GM21381 (cell line): ENCODE results near the gene SNAP91.
"Not testable (repeated sequence)": the region's sequence is repeated elsewhere in the genome, so short reads cannot be mapped to it uniquely, and the experiment has no call there.

Source experiments
- ATAC-seq: cut with Tn5 transposase; IDR thresholded peaks from one replicate; pipeline ENCODE4 v1.9.1; 2021; ENCODE audit warnings: mild to moderate bottlenecking, moderate library complexity; ENCODE audit not compliant: unreplicated experiment

The SNAP91 gene, protein sequence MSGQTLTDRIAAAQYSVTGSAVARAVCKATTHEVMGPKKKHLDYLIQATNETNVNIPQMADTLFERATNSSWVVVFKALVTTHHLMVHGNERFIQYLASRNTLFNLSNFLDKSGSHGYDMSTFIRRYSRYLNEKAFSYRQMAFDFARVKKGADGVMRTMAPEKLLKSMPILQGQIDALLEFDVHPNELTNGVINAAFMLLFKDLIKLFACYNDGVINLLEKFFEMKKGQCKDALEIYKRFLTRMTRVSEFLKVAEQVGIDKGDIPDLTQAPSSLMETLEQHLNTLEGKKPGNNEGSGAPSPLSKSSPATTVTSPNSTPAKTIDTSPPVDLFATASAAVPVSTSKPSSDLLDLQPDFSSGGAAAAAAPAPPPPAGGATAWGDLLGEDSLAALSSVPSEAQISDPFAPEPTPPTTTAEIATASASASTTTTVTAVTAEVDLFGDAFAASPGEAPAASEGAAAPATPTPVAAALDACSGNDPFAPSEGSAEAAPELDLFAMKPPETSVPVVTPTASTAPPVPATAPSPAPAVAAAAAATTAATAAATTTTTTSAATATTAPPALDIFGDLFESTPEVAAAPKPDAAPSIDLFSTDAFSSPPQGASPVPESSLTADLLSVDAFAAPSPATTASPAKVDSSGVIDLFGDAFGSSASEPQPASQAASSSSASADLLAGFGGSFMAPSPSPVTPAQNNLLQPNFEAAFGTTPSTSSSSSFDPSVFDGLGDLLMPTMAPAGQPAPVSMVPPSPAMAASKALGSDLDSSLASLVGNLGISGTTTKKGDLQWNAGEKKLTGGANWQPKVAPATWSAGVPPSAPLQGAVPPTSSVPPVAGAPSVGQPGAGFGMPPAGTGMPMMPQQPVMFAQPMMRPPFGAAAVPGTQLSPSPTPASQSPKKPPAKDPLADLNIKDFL

DNA sequence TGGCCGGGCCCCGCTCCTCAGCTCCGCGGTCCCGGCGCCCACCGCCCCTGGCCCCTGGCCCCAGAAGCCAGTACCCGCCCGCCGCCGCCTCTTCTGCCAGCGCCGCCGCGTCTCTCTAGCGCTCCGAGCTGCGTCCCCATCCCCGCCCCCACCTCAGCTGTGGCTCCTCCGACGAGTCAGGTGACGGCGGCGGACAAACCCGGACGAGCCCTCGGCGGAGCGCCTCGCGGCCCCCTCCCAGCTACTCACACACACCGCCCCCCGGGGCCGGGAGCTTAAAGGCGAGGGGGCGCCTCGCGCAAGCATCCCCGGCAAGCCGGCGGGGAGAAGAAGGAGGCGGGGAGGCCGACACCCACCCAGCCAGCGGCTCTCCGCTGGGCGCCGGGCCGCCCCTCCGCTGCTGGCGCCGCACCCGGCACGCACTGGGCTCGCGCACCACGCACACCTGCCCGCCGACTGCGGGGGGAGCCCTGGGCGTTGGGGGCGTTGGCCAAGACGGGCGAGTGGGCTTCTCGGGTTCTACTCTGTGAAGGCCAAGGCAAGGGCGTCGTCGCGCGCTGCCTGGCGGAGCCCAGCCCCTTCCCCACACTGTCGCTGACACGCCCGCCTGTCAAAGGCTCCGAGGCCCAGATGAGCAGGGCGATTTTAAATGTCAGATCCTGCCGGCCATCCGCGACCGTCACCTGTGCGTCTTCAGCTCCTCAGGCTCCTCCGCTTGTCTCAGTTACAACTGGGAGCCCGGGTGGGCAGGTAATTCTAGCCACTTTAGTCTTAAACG is at the start of gene SNAP91:
Gene SNAP91, minus strand, starts transcription at position 132 of the 778 bp plus-strand sequence. CDS start 1,174 bp downstream, outside the sequence.
- no peak for ATAC-seq

DNA sequence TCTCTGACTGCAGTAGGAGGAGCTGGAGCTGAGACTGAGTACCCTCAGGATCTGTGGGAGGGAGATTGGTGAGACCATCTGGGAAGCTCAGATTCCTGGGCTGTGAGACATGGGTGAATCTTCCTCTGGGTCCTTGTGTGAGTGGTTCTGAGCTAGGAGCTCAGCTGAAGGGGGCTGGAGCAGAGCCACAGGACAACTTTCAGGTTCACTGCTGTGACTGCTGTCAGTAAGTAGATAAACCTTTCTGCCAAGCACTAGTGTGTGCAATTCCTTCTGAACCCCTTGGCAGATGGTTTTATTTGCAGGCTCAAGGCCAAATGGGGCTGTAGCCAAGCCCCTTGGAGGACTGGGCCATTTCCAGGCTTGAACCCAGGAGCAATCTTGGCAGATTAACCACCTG is 49.6 kb upstream of the SNAP91 start:
- ATAC-seq: no peak

DNA sequence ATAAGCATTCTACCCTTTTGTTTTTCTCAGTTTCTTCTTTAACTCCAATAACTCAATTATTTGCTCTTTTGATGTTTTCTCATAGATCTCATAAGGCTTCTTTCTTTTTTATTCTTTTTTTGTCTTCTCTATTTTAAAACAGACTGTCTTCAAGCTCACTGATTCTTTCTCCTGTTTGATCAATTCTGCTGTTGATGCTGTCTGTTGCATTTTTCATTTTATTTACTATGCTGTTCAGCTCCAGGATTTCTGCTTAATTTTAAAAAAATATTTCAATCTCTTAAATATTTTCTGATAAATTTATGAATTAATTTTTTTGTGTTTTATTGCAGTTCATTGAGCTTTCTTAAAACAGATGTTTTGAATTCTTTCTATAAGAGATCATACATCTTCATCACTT is 48.1 kb upstream of the SNAP91 start:
- no peak for ATAC-seq

DNA sequence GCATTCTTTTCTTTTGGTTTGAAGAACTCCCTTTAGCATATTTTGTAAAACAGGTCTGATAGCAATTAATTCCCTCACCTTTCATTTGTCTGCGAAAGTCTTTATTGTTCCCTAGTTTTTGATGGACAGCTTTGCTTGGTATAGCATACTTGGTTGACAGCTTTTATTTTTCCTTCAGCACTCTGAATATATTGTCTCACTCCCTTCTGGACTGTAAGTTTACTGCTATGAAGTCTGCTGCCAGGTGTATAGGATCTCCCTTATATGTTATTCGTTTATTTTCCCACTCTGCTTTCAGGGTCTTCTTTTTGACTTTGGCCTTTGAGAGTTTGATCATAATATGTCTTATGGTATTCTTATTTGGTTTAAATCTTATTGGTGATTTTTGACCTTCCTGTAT is 47.7 kb upstream of the SNAP91 start:
- no peak for ATAC-seq

DNA sequence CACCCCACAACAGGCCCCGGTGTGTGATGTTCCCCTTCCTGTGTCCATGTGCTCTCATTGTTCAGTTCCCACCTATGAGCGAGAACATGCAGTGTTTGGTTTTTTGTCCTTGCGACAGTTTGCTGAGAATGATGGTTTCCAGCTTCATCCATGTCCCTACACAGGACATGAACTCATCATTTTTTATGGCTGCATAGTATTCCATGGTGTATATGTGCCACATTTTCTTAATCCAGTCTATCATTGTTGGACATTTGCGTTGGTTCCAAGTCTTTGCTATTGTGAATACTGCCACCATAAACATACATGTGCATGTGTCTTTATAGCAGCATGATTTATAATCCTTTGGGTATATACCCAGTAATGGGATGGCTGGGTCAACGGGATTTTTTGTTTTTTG is 43.5 kb upstream of the SNAP91 start:
- ATAC-seq: not testable (repeated sequence)

DNA sequence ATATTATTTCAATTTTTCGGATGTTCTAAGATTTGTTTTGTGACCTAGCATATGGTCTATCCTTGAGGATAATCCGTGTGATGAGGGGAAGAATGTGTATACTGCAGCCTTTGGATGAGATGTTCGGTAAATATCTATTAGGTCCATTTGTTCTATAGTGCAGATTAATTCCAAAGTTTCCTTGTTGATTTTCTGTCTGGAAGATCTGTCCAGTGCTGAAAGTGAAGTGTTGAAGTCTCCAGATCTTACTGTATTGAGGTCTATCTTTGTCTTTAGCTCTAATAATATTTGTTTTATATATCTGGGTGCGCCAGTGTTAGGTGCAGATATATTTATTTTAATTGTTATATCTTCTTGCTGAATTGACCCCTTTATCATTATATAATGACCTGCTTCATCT is 32.2 kb upstream of the SNAP91 start:
- no peak for ATAC-seq

DNA sequence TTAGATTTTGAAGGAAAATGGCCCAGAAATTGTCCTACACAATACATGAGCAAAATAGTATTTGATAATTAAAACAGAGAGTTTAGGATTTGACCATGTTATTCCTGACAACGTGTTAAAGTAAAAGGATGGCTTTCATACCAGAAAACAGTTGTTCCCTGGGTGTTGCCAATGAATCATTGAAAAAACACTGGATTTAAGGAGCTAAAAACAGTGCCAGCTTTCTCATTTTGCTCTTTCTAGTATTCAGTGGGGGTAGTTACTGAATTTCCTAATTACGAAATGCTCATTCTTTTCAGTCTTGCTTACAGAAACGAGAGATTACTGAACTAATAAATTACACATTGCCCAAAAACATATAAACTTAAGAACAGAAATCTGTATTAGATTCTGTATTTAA is 26.6 kb upstream of the SNAP91 start:
- ATAC-seq: no peak

DNA sequence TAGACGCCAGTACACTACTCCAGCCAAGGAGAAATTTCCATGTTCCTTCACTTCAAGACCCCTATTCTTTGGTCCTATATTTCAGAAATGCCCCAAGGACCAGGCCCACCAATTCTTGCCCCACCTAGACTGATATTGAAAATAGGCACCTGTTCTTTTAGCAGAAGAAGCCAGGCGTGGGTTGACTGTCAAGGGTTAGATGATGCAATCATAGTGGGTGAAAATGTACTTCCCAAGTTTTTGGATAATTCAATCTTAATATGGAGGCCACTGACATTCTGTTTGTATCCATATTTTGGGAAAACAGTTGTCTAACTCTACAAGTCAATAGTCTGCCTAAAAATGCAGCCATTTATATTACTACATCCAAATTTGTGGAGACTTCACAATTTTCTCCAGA is 21.0 kb upstream of the SNAP91 start:
- ATAC-seq: no peak

DNA sequence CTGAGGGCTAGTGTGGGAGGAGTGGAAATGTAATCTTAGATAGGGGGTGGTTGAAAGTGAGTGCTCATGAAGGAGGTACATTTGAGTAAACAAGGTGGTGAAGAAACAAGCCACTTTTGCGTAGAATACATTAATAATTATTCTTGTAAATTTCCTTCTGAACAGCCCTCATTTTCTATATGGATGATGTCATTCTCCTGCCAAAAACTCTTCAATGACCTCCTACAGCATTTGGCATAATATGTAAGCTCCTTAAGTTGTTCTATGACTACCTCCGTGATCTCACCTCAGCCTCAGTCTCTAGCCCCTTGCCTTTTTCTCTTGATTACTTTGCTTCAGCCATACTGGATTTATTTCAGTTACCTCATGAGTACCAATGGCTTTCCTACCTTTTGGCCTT is 14.0 kb upstream of the SNAP91 start:
- ATAC-seq: no peak

DNA sequence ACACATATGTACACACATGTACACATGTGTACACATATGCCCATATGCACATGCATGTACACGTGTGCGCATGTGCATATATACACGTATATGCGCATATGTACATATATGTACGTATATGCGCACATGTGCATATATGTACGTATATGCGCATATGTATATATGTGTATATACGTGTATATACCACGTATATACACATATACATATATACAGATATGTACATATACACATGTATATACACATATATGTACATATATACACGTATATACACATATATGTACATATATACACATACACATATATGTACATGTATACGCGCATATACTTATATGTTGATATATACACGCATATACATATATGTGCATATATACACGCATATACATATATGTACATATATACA is 8.9 kb upstream of the SNAP91 start:
- no peak for ATAC-seq

DNA sequence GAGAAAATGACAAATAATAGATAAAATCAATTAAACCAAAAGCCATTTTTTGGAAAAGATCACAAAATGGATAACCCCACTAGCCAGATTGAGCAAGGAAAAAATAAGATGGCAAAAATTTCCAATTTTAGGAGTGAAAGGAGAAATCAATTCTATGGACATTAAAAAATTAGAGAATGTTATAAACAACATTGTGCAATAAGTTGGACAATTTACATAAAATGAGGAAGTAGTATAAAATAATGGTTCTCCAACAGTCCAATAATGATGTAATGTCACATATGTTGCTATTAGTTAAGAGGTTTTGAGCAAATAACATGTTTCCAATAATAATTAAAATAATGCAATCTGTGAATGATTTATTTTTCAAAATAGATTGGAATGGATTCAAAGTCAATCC is 3.1 kb upstream of the SNAP91 start:
- no peak for ATAC-seq

DNA sequence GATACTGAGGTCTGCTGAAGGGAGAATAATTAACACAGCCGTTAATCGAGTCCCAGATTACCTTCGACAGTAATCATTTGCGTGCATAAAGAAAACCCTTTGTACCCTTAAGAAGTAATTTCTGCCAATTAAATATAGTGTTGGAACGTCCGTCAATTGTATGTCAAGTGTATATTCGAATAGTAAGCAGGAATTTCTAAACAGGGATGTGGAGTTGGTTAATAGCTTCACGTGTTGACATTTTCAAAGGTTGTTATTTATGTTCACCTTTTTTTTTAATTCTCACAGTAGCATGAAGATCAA is 798 bp upstream of the SNAP91 start:
- ATAC-seq: no peak

DNA sequence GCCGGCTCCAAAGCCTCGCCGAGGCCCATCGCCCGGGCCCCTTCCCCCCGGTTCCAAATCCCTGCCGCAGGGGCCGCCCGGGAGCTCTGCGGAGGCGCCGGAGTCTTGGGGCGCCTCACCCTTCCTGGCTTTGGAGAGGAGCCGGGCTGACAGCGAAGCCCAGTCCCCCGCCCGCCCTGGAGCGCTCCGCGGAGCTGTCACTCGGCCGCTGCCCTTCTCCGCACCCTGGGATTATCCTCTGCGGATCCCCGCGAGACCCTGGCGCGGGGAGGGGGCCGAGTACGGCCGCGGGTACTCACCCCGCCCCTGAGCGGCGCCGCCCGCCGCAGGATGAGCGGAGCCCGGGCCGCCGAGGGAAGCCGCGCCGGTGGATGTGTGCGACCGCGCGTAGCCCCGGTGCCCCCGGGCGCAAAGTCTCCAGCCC is 343 bp downstream of the SNAP91 start:
- ATAC-seq: no peak

DNA sequence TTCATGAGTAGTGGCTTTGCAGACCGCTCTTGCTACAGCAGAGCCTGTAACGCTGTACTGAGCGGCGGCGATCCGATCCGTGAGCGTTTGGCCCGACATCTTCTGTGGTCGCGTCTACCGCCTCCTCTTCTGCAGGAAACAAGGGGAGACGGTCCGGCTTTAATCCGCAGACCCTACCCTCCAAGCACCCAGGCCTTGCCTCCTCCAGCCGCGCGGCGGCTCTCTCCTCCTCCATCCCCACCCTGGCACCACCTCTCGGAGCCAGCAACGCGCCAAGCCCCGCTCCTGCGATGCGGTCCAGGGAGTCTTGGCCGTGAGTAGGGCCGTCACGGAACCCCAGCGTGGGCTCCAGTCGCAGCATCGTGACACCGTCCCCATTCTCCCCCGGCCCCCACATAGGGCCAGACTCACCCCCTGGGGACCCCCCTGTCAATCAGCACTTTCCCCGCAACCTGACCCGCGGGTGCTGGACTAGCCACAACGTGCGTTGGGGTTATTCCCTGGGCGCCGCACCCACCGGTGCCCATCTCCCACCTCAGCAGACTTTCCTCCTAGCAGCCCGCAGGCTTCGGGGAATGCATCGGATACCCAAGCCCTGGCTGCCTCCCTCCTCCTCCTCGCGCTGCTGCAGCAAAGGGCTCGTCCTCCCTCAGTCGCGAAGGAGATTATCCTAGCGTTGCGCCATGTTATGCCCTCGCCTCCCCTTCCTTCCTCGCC is 914 bp downstream of the SNAP91 start:
- ATAC-seq: no peak

DNA sequence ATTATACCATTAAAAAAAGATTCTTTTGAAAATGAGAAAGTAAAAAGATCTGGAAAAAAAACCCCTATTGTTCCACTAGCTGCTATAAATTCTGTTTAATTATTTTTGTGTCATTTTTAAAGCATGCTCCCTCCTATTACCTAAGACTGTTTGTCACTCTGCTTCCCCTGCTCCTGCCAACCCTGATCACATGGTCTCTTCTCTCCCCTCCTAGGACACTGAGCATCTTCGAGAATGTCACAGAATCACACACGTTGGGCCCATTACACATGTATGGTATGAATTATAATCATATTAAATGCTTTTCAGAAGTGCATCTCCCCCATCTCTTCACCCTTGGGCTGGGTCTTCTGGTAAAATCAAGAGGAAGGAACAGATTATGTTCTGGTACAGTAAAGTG is 6.2 kb downstream of the SNAP91 start:
- ATAC-seq: no peak

DNA sequence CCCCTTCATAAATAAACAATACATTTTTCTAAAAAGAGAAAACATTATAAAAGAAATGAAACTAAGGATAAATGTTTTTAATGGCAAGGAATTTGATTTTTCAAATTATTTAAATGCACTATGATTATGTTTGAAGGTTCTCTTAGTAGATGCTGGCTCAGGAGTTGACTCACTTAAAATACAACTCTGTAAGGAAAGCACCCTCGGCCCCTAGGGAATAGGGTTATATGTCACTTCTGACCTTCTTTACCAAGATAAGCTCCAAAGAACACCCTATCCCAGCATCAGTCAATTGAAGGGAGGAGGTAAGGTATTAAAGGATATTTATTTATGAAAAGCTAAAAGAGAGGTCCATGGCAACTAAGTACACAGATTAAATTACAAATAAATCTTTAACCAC is 6.8 kb downstream of the SNAP91 start:
- no peak for ATAC-seq

DNA sequence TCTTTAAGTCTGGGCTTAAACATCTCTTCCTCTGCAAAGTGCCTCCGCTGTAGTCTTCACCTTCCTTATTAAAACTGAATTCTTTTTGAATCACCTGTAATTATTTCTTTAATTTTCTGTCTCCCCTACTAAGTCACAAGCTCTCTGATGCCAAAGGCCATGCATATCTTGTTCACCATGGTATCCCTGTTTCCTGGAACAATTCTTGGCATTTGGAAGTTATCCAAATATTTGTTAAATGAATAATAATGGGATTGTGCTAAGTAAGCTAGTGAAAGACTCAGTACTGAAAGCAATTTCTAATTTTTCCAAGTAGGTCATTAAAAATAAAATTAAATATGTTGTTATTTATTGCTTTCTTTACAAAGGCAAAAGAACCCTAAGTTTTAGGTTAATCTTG is 12.2 kb downstream of the SNAP91 start:
- no peak for ATAC-seq

DNA sequence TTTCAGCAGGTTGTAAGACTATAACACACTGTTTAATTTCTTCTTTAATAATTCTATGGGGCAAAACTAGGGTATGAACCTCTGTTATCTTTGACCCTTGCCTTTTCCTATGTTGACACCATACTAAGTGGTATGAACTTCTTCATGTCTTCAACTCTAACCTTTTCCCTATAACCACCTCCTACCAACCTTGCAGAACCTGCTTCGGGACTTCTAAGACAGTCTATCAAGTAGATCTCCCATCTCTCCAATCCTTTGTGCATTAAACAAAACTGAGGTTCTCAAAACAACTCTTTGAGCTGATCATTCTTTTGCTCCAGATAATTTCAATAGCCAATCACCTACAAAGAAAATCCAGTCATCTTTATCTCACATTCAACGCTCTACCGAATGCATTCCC is 23.4 kb downstream of the SNAP91 start:
- no peak for ATAC-seq

DNA sequence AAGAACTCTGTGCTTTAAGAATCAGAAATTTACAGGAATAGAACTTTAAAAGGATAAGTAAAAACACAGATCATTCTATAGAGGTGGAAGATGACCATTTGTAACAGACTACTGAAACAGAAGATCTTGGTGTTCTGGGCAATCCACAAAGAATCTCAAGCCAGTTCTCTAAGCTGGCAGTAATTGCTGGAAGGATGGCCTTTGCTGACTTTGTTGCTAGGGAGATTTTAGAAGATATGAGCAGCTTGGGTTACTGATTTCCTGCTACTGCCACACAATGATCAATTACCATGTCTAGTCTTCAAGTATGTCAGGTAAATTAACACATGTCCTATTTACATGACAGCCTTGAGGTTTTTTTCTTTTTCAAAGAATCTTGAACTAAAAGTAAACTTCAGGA is 31.1 kb downstream of the SNAP91 start:
- no peak for ATAC-seq

DNA sequence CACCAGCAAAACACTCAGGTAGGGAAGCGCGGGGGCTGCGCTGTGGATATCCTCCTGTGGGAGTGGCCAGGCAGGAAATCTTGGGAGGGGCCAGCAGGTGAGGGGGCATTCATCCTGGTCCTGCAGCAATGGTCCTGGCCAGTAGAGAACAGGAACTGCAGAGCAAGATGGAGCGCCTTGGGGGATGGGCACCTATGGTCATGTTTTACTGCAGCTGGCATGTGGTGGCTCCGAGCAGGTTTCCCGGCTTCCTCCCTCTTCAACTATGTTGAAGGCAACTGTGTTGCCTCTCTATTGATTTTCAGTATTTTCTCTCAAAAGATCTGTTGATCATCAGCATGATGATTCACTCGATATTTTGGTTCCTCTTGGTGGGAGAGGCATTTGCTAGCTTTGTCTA is 70.9 kb downstream of the SNAP91 start:
- ATAC-seq: no peak

DNA sequence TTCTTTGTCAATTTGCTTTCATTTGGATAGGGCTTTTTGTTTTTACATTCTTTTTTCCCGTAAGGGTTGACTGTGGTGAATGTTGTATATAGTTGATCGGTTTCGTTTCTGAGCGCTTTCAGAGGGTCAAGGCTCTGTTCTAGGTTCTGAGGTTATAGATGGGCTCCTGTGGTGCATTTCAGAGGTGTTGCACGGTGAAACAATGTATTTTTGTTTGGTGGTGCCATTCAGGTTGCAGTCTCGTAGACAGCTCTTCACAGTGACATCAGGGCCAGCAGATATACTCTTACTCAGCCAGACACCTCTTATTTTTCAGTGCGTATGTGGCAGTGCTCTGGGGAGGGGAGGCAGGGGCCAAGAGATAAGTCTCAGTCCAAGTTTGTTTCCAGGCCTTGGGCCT is 72.1 kb downstream of the SNAP91 start:
- no peak for ATAC-seq
